GM13976 (cell line): Measurements from ENCODE around the gene LRRIQ4.

ENCODE experiments used
- DNase-seq: peaks from one replicate; pipeline ENCODE4 v3.0.0; 2012; ENCODE audit warnings: low spot score
- CTCF ChIP-seq: IDR thresholded peaks from 2 replicates; pipeline ENCODE4 v1.5.1; 2012; ENCODE audit warnings: borderline replicate concordance, mild to moderate bottlenecking; ENCODE audit not compliant: insufficient read depth; ENCODE audit errors: extremely low read depth, missing control alignments, control extremely low read depth
- in situ Hi-C: fragments of 300-500 bp; cut with MboI; formaldehyde crosslinking; loops from one replicate; pipeline ENCODE4 v1.12.0; 2022; ENCODE audit warnings: low sequenced_read_pairs, mixed read lengths, inconsistent platforms; ENCODE audit not compliant: unreplicated experiment

LRRIQ4 gene

DNA sequence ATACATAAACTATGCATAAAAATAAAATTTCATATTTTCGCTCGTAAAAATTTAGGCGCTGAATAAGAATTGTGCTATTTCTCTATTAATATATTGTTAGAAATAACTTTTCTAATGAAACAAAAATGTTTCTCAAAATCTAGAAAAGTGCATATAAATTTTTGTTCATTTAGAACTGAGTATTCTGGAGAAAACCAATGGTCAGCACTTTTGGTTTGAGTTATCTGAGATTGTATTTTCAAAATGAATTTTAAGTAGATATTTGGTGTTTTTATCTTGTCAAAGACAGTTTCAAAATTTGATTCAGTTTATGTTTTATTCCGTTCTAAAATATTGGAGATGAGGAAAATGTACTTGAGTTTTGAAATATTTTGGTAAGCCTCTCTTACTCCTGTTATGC, 25.6 kb upstream of the LRRIQ4 start:
- no peak for TF ChIP-seq CTCF
- no peak for DNase-seq
- in situ Hi-C loops: no loop called here

- in situ Hi-C loops: no loop called here
Measured at GRCh38 chr3:169787791-169788190, 24.9 kb upstream of the LRRIQ4 start.

DNA sequence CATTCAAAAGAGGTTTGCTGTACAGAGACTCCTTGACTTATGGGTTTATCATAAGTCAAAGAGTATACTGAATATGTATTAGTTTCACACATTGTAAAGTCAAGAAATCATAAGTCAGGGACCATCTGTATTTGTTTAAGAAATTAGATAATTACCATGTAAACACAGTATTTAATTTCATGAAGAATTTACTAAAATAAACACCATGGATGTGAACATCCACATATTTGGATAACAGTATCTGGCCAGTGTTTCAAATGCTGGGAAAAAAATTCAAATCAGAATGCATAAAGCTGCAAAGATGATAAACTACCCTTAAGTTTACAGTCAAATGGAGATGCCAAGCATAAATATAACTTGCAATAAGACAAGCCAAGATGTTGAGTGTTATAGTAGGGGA, 22.5 kb upstream of the LRRIQ4 start:
- in situ Hi-C loops: no loop called here
- TF ChIP-seq CTCF: no peak
- DNase-seq: no peak

More at GRCh38 chr3:169787791-169788190, 24.9 kb upstream of the LRRIQ4 start:
- TF ChIP-seq CTCF: no peak
- DNase-seq: no peak

- DNase-seq: no peak
- no peak for TF ChIP-seq CTCF
- in situ Hi-C loops: no loop called here
Measured at GRCh38 chr3:169790687-169791429, 21.8 kb upstream of the LRRIQ4 start.

- no peak for DNase-seq
- in situ Hi-C loops: no loop called here
- TF ChIP-seq CTCF: no peak
Measured at GRCh38 chr3:169792359-169792758, 20.3 kb upstream of the LRRIQ4 start.

DNA sequence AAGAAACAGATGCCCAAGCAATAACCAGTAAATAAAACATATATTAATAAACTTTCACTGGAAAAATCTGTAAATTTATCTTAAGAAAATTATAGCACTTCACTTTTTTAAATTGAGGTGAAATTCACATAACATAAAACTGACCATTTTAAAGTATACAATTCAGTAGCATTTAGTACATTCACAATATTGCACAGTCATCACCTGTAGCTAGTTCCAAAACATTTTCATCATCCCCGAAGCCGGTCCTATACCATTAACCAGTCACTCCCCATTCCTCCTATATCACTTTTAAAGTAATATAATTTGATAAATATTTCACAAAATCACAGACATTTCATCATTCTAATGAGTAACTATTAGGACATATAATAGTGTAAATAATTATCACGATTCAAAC, 8.0 kb upstream of the LRRIQ4 start:
- no peak for DNase-seq
- in situ Hi-C loops: no loop called here
- no peak for TF ChIP-seq CTCF
